NCI-H69 (cell line): ENCODE measurements around the gene KIF6.
A peak's percentile ranks its signal among the peaks of the same experiment; 100 is the strongest.

Experiments used
- DNase-seq: peaks from one replicate; lab custom pipeline; 2025; lab: John Stamatoyannopoulos, UW

The KIF6 gene

GRCh38 chr6:39664173-39664572 lies 61.0 kb downstream of the KIF6 start:
- DNase-seq, result no peak

DNA sequence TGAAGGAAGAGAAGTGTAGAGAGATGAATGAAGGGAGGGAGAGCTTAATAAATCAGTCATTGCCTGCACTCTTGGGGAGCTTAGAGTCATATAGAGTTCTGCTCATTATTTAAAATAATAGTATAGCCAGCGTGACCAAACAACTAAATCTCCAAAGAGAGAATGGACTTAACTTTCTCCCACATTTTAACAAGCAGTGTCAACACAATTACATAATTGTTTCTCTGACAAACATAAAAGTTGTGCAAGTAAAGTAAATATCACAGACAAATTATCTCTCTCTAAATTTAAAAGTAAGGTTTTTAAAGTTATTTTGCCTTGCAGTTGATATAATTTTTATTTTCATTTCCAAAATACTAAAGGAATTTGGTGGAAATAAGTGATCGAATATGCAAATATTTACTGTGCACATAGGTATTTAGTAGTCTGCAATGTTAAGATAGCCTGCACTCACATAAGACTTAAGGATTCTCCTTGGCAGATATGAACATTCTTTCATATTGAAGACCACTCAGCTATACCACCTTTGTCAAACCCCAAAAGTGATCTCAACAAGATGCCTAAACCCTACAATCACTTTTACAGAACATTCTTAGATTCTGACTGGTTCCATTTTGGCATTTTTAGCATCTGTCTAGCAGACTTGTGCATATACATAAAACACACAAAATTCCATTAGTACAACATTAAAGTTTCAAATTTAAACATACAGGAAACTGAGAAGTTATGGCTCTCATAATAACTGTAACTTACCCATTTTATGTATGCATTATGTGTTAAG lies 67.7 kb downstream of the KIF6 start:
- no peak for DNase-seq

- no peak for DNase-seq
Measured at GRCh38 chr6:39654121-39654520, 71.1 kb downstream of the KIF6 start.

- no peak for DNase-seq
Measured at GRCh38 chr6:39653612-39654011, 71.6 kb downstream of the KIF6 start.

- DNase-seq, result no peak
Measured at GRCh38 chr6:39649996-39650395, 75.2 kb downstream of the KIF6 start.

DNA sequence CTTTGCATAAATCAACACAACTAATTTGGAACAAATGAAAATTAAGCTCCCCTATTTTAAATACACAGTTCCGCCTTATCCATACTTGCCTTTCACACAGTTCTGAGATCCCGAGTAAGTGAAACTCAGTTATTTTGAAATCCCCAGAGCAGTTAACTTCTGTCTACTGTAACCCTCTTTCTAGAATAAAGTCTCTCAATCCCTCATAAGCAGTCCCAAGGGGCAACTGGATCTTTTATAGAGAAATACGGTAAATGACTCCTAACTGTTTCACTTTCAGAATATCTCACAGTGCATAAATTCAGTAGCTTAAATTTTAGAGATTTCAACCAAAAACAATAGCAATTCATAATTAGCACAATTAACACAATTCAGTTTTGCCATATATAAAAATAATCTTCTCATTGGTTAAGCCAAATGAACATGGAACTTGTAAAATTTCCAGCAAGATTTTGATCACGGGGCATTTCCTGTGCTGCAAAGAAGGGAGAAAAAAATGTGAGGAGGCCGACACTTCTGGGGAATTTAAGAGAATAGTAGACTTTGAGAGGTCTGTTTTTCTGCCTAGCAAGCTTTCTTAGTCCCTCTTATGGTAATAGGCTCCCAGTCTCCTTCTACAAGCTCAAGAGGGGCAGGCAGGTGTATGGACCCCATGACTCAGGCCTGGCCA lies 78.3 kb downstream of the KIF6 start:
- no peak for DNase-seq

DNA sequence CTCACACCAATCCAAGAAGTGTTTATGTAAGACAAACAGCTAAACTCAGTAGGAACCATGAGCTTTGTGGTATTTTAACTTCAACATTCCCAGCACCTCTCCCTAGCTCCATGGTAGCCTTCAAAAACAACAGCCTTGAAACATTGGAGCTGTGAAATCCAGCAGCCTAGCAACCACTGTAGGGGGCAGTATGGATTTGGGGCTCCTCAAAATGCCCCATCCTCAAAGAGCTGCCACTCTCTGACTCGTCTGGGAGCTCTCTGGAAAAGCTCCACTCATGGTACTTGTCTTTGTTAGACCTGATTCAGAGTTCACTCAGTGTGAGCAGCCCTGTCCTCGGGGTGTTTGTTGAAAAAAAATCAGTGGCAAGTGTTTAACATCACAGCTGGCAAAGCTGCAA lies 82.9 kb downstream of the KIF6 start:
- DNase-seq, result no peak

- no peak for DNase-seq
Measured at GRCh38 chr6:39638126-39638822, 86.9 kb downstream of the KIF6 start.

GRCh38 chr6:39634646-39635341 lies 90.4 kb downstream of the KIF6 start:
- DNase-seq, result no peak

DNA sequence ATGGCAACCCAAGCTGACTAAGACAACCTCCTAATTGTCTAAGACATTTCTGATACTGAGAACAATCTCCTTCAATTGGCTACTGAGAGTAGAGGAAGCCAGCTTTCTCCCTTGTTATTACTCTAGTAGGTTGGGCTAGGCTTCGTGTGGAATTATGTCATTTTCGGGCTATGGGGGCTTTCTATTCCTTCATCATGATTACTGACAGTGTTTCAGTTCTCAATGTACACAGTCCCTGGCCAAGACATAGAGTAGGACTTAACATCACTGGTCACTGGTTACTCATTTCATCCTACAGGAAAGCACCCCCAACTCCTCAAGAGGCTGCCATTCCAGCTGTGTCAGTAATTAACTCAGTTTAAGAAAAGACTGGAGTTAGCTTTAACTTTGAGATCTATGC lies 100.0 kb downstream of the KIF6 start:
- DNase-seq, result no peak

DNA sequence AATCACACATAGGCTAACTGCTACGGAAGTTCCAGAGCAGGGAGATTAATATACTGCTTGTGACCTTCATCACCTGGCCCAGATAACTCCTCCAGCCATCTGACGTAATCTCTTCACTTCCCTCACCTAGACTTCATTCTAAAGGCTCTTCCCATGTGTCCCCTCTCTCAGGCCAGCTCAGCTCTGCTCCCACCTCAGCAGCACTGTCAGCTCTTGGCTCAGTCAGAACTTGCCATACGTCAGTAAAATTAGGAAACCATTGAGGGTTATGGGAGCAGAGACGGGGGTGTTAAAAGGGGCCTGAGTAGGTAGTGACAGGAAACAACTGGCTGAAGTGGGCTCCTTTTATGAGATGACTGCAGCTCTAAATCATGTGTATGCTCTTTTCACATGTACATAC lies 101.5 kb downstream of the KIF6 start:
- DNase-seq, result no peak

DNA sequence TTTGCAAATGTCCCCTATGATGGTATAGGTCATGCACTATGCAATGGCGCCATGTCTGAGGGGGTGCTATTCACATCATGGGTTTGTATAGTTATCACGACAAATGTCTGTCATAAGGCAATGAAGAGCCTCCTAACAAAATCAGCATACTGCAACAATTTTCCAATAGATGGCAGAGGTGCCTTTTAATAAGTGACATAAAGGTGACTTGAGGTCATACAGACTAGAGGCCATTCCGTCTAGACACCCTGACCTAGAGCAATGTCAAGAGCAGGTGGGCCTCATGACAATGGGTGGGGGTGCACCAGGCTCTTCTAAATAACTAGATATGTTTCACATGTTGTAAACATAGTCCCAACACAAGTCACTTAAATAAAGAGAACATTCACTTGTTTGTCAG lies 107.7 kb downstream of the KIF6 start:
- no peak for DNase-seq

DNA sequence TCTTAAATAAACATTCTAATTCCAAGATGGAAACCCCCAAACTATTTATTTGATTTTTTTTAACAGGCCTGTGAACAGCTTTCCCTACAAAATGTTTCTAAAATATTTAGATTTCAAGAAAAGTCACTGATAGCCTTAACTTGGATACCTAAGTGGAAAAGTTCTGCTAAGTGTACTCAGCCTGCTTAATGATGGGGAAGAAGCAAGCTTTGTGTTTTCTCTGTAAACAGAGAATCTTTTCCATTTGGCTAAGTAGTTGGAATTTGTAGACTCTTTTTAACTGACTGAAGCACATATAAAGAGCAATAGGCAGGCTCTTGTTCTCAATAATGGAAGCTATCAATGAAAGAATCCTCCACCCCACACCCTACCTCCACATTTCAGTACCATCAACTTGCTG lies 108.2 kb downstream of the KIF6 start:
- no peak for DNase-seq

- DNase-seq, result no peak
Measured at GRCh38 chr6:39615622-39616021, 109.6 kb downstream of the KIF6 start.

DNA sequence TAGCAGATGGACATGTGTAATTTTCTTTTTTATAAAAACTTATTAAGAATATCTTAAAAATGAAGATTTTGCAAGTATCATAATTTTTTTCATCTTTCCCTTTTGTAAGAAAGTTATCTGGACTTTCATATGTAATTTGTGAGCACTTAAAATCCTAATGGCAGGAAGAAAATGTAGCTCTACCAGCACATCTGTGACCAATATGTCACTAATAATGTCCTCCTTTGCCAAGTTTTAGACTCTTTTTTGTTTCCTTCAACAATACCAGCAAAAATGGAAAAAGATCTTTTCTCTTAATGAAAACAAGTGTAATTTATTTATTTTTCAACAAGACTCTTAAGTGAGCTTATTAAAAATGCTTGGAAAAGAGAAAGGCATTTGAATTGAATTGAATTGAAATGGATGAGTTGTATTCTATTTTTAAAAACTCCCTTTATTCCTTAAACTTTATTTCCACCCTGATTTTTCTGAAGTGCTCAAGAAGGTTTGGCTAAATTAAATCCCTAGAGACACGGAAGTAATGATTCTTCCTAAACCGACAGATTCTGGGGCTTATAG lies 110.7 kb downstream of the KIF6 start:
- DNase-seq, result no peak

GRCh38 chr6:39610221-39610620 lies 115.0 kb downstream of the KIF6 start:
- no peak for DNase-seq

DNA sequence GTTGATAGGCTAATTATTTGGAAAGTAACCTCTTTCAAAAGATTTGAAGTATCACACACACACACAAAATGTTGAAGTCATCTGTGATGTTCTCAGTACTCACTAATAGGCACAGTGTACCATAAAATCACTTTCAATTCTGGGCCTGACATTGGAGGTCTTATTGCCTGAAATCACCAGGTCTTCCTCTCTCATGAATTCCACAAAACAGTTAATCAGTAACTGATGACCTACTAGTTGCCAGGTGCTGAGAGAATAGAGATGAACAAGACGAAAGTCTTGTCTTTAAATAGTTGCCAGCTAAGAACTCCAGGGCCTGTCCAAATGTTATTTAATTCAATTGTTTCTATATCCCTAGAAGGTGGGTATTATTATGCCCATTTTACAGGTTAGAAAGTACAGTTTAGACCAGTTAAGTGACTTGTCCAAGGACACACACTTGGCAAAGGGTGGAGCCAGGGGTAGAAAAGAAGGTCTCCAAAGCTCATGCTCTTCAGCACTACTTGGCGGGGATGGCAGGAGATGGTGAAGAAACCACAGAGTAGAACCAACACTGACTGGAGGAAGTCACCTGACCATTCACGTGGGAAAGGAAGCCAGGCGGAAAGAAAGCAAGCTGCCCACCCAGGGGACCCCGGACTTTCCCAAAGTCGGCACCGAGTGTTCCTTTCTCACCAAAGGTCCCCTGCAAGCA lies 116.4 kb downstream of the KIF6 start:
- DNase-seq, result no peak

- peak; percentile 13 for DNase-seq
Measured at GRCh38 chr6:39602601-39603519, 122.3 kb downstream of the KIF6 start.

DNA sequence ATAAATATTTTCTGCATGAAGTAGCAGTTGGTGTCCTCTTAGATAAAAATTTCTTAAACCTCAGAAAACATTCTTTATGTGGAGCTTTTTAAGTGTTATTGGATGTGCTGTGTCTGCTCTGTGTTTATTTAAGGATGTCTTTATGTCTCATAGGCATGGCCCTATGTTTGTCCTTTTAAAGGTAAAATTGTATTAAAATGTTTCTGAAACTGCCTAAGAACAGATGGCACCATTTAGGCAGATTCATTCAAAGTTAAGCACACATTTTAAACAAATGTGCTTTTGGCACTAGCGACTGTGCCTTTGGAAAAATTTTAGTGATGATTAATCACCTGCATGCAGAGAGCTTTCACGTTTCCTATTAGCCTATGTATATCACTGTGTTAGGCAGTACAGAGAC lies 125.2 kb downstream of the KIF6 start:
- DNase-seq, result no peak

- no peak for DNase-seq
Measured at GRCh38 chr6:39599341-39599740, 125.9 kb downstream of the KIF6 start.

DNA sequence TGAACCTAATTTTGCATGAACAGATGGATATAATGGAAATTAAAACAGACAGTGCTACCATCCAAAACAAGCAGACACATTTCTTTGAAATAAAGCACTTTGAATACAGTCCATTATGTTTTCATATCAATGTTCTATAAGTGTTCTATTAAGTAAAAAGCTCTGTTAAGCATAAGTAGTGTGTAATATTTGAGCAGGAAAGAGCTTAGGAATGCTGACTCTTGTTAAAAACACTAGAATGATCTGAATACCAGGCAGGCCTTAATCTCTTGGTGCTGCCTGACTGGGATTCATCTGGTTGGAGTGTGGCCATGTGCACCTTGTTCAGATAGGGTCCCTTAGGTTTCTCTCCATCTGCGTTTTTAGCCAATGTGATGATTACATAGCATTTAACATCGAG lies 130.9 kb downstream of the KIF6 start:
- DNase-seq, result no peak
